ENCODE results near the gene PHOSPHO2.

GRCh38 chr2:169656164-169656563 lies 38.1 kb upstream of the PHOSPHO2 start:
- TF ChIP-seq RXRA (IDR thresholded peaks at IDR 0.05): no peak
- no peak for TF ChIP-seq SP1 (IDR thresholded peaks at IDR 0.05)
- no peak for TF ChIP-seq GABPA (IDR thresholded peaks at IDR 0.05 in 1 of 2, conservative IDR thresholded peaks at IDR 0.05 in 1 of 2)
- no peak for TF ChIP-seq RAD21 (IDR thresholded peaks at IDR 0.05)
- TF ChIP-seq HNF4G (IDR thresholded peaks at IDR 0.05): no peak
- no peak for TF ChIP-seq CTCF (IDR thresholded peaks at IDR 0.05; ENCODE audit: low read depth, low read length, missing input control)
- TF ChIP-seq ATF3 (IDR thresholded peaks at IDR 0.05): no peak
- no peak for TF ChIP-seq TAF1 (conservative IDR thresholded peaks at IDR 0.05)
- no peak for TF ChIP-seq YY1 (IDR thresholded peaks at IDR 0.05)
- no peak for TF ChIP-seq HNF4A (conservative IDR thresholded peaks at IDR 0.05)
- TF ChIP-seq MAX (IDR thresholded peaks at IDR 0.05): no peak
- TF ChIP-seq EGR1 (IDR thresholded peaks at IDR 0.05; ENCODE audit: low read depth in 2 of 2): no peak
- TF ChIP-seq JUND (IDR thresholded peaks at IDR 0.05): no peak
